ENCODE measurements around the gene MFSD12. TPM values are rescaled to one million over a fixed set of nuclear protein-coding genes. Genes with fewer than 3 reads are reported as not detected.

Gene MFSD12
- total RNA-seq, 1 experiment from 2014 or later, result 48.2 TPM

DNA sequence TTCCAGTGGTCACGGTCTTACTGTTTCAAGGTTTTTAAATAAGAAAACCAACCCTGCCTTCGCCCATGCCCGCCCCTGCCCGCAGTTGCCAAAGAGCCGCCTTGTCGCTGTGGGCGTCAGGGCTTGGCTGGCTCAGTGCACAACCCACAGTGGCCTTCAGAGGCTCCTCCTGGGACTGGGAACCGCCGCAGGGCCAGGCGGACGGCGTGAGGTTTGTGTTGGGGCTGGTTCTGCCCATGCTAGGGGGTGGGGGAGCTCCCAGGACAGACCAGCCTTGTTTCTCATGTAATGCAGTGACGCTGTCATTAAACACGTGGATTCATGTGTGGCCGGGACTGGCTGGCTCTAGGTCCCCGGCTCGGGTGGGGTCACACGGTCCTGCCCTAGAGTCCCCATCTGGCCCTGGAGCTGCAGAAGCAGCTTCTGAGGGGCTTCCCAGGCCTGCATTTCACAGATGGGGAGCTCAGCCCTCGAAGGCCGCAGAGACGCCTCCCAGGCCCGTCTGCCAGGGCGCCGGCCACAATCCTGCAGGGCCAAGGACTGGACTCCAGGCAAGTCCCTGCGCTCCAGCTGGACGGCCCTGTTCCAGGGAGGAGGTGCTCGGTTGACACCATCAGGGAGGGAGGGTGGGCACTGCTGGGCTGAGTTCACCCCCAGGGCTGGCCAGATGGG lies 20.8 kb downstream of the MFSD12 start:
- intact Hi-C loops (cut with micrococcal nuclease; ENCODE audit: unreplicated experiment), result no loop called here
- no peak overlapping the region for H3K27ac ChIP-seq (ENCODE audit: low read depth, low read length, poor library complexity, severe bottlenecking)
- no peak for DNase-seq (ENCODE audit: low spot score)
- ChIA-PET CTCF (no interaction called here), POLR2A (ENCODE audit: low non-redundant PET) (no interaction called here)
- no peaks in the 10 kb centered on the region for H3K27me3 ChIP-seq (replicated peaks; ENCODE audit: insufficient read depth, low read depth, low read length, poor library complexity)
- peaks cover 64% of the 10 kb centered on the region for H3K36me3 ChIP-seq (ENCODE audit: insufficient read depth, low read length, poor library complexity, severe bottlenecking)
- no TSS peak for BruUV-seq (replicated peaks)
- no peak for TF ChIP-seq EZH2 (IDR thresholded peaks at IDR 0.05; ENCODE audit: borderline replicate concordance, low read depth, low read length, poor library complexity, severe bottlenecking)
- TF ChIP-seq, protein P1, sequence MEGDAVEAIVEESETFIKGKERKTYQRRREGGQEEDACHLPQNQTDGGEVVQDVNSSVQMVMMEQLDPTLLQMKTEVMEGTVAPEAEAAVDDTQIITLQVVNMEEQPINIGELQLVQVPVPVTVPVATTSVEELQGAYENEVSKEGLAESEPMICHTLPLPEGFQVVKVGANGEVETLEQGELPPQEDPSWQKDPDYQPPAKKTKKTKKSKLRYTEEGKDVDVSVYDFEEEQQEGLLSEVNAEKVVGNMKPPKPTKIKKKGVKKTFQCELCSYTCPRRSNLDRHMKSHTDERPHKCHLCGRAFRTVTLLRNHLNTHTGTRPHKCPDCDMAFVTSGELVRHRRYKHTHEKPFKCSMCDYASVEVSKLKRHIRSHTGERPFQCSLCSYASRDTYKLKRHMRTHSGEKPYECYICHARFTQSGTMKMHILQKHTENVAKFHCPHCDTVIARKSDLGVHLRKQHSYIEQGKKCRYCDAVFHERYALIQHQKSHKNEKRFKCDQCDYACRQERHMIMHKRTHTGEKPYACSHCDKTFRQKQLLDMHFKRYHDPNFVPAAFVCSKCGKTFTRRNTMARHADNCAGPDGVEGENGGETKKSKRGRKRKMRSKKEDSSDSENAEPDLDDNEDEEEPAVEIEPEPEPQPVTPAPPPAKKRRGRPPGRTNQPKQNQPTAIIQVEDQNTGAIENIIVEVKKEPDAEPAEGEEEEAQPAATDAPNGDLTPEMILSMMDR (conservative IDR thresholded peaks at IDR 0.05; ENCODE audit: low read depth, low read length), result no peak
- no peaks in the 10 kb centered on the region for H3K9me3 ChIP-seq (ENCODE audit: low read depth, low read length, poor library complexity, severe bottlenecking)
- H3K4me3 ChIP-seq (ENCODE audit: low read depth, low read length, poor library complexity, severe bottlenecking), result no peak overlapping the region
- no peaks in the 10 kb centered on the region for H3K4me1 ChIP-seq (ENCODE audit: insufficient read depth, low read length, poor library complexity, severe bottlenecking)

DNA sequence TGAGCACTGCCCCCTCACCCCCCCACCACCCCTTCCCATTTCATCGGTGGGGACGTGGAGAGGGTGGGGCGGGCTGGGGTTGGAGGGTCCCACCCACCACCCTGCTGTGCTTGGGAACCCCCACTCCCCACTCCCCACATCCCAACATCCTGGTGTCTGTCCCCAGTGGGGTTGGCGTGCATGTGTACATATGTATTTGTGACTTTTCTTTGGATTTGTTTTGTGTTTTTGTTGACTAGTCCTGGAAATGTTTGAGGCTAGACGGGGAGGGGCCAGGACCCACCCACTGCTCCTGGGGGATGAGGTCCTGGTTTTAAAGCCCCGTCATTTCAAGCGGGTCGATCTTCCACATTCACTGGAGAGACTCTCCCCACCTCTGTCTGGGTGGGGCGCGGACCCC lies 21.4 kb downstream of the MFSD12 start:
- no peak overlapping the region for H3K27ac ChIP-seq (ENCODE audit: low read depth, low read length, poor library complexity, severe bottlenecking)
- H3K27me3 ChIP-seq (replicated peaks; ENCODE audit: insufficient read depth, low read depth, low read length, poor library complexity), result no peaks in the 10 kb centered on the region
- no peak overlapping the region for H3K4me3 ChIP-seq (ENCODE audit: low read depth, low read length, poor library complexity, severe bottlenecking)
- TF ChIP-seq, protein P1 (conservative IDR thresholded peaks at IDR 0.05; ENCODE audit: low read depth, low read length), result no peak
- no peak for TF ChIP-seq EZH2 (IDR thresholded peaks at IDR 0.05; ENCODE audit: borderline replicate concordance, low read depth, low read length, poor library complexity, severe bottlenecking)
- BruUV-seq (replicated peaks), result no TSS peak
- ChIA-PET CTCF (no interaction called here), POLR2A (ENCODE audit: low non-redundant PET) (no interaction called here)
- H3K4me1 ChIP-seq (ENCODE audit: insufficient read depth, low read length, poor library complexity, severe bottlenecking), result no peaks in the 10 kb centered on the region
- H3K9me3 ChIP-seq (ENCODE audit: low read depth, low read length, poor library complexity, severe bottlenecking), result no peaks in the 10 kb centered on the region
- peaks cover 70% of the 10 kb centered on the region for H3K36me3 ChIP-seq (ENCODE audit: insufficient read depth, low read length, poor library complexity, severe bottlenecking)
- no peak for DNase-seq (ENCODE audit: low spot score)
- intact Hi-C loops (cut with micrococcal nuclease; ENCODE audit: unreplicated experiment), result no loop called here

DNA sequence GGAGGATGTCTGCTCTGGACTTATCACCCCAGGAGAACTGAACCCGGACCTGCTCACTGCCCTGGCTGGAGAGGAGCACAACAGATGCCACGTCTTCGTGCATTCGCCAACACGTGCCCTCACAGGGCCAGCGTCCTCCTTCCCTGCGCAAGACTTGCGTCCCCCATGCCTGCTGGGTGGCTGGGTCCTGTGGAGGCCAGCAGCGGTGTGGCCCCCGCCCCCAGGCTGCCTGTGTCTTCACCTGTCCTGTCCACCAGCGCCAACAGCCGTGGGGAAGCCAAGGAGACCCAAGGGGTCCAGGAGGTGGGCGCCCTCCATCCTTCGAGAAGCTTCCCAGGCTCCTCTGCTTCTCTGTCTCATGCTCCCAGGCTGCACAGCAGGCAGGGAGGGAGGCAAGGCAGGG lies 21.8 kb downstream of the MFSD12 start:
- BruUV-seq (replicated peaks), result no TSS peak
- intact Hi-C loops (cut with micrococcal nuclease; ENCODE audit: unreplicated experiment), result no loop called here
- Histone ChIP-seq H3K4me1 (ENCODE audit: insufficient read depth, low read length, poor library complexity, severe bottlenecking) (no peaks in the 10 kb centered on the region), H3K27me3 (replicated peaks; ENCODE audit: insufficient read depth, low read depth, low read length, poor library complexity) (no peaks in the 10 kb centered on the region), H3K36me3 (ENCODE audit: insufficient read depth, low read length, poor library complexity, severe bottlenecking) (peaks cover 74% of the 10 kb centered on the region), H3K4me3 (ENCODE audit: low read depth, low read length, poor library complexity, severe bottlenecking) (no peak overlapping the region), H3K9me3 (ENCODE audit: low read depth, low read length, poor library complexity, severe bottlenecking) (no peaks in the 10 kb centered on the region), H3K27ac (ENCODE audit: low read depth, low read length, poor library complexity, severe bottlenecking) (no peak overlapping the region)
- POLR2A ChIA-PET (ENCODE audit: low non-redundant PET), result no interaction called here
- CTCF ChIA-PET, result no interaction called here
- TF ChIP-seq, protein P1 (conservative IDR thresholded peaks at IDR 0.05; ENCODE audit: low read depth, low read length), result no peak
- TF ChIP-seq EZH2 (IDR thresholded peaks at IDR 0.05; ENCODE audit: borderline replicate concordance, low read depth, low read length, poor library complexity, severe bottlenecking), result no peak
- no peak for DNase-seq (ENCODE audit: low spot score)

All from A673 (cell line).